ENCODE measurements around the gene C1orf52. TPM values are rescaled to one million over a fixed set of nuclear protein-coding genes. Genes with fewer than 3 reads are reported as not detected.
A peak's percentile ranks its signal among the peaks of the same experiment; 100 is the strongest.

C1orf52 gene
- total and polyA plus RNA-seq, 2 of the 13 experiments (the other 11 are each of a cell fraction or from before 2014, with no cell fraction given), result 19.4 to 27.4 TPM

GRCh38 chr1:85259118-85259911 is at the start of gene C1orf52 (continued):
- TF ChIP-seq, protein P1, sequence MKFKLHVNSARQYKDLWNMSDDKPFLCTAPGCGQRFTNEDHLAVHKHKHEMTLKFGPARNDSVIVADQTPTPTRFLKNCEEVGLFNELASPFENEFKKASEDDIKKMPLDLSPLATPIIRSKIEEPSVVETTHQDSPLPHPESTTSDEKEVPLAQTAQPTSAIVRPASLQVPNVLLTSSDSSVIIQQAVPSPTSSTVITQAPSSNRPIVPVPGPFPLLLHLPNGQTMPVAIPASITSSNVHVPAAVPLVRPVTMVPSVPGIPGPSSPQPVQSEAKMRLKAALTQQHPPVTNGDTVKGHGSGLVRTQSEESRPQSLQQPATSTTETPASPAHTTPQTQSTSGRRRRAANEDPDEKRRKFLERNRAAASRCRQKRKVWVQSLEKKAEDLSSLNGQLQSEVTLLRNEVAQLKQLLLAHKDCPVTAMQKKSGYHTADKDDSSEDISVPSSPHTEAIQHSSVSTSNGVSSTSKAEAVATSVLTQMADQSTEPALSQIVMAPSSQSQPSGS (CRISPR knock-in tag; IDR thresholded peaks at IDR 0.05), result no peak
- TF ChIP-seq SRF (IDR thresholded peaks at IDR 0.05; ENCODE audit: low read depth, low read length) (no peak), USF2 (IDR thresholded peaks at IDR 0.05; ENCODE audit: low read depth, low read length) (no peak), USF2 (CRISPR knock-in tag; IDR thresholded peaks at IDR 0.05; ENCODE audit: borderline replicate concordance) (no peak), ZNF329 (CRISPR knock-in tag; IDR thresholded peaks at IDR 0.05; ENCODE audit: low read depth) (no peak), ZNF572 (CRISPR knock-in tag; IDR thresholded peaks at IDR 0.05) (0 out of 2 replicates have a peak, but pooled peaks have one; percentile 61), TCF7 (IDR thresholded peaks at IDR 0.05; ENCODE audit: low read depth) (no peak), CREB3 (CRISPR knock-in tag; IDR thresholded peaks at IDR 0.05) (no peak), ZNF407 (CRISPR knock-in tag; IDR thresholded peaks at IDR 0.05; ENCODE audit: not compliant biosample characterization) (peak; percentile 79), ZBTB20 (CRISPR knock-in tag; IDR thresholded peaks at IDR 0.05; ENCODE audit: borderline replicate concordance, low read depth) (no peak)
- TF ChIP-seq, protein P2, sequence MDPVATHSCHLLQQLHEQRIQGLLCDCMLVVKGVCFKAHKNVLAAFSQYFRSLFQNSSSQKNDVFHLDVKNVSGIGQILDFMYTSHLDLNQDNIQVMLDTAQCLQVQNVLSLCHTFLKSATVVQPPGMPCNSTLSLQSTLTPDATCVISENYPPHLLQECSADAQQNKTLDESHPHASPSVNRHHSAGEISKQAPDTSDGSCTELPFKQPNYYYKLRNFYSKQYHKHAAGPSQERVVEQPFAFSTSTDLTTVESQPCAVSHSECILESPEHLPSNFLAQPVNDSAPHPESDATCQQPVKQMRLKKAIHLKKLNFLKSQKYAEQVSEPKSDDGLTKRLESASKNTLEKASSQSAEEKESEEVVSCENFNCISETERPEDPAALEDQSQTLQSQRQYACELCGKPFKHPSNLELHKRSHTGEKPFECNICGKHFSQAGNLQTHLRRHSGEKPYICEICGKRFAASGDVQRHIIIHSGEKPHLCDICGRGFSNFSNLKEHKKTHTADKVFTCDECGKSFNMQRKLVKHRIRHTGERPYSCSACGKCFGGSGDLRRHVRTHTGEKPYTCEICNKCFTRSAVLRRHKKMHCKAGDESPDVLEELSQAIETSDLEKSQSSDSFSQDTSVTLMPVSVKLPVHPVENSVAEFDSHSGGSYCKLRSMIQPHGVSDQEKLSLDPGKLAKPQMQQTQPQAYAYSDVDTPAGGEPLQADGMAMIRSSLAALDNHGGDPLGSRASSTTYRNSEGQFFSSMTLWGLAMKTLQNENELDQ (CRISPR knock-in tag; IDR thresholded peaks at IDR 0.05; ENCODE audit: borderline replicate concordance), result no peak

Data from HepG2 (cell line).